HG03469 (cell line): ENCODE data around the gene TSPAN9.

Experiments
- ATAC-seq: cut with Tn5 transposase; IDR thresholded peaks from one replicate; pipeline ENCODE4 v1.9.1; 2021; ENCODE audit warnings: mild to moderate bottlenecking, moderate library complexity, moderate number of reproducible peaks; ENCODE audit not compliant: unreplicated experiment

TSPAN9 gene, protein sequence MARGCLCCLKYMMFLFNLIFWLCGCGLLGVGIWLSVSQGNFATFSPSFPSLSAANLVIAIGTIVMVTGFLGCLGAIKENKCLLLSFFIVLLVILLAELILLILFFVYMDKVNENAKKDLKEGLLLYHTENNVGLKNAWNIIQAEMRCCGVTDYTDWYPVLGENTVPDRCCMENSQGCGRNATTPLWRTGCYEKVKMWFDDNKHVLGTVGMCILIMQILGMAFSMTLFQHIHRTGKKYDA

DNA sequence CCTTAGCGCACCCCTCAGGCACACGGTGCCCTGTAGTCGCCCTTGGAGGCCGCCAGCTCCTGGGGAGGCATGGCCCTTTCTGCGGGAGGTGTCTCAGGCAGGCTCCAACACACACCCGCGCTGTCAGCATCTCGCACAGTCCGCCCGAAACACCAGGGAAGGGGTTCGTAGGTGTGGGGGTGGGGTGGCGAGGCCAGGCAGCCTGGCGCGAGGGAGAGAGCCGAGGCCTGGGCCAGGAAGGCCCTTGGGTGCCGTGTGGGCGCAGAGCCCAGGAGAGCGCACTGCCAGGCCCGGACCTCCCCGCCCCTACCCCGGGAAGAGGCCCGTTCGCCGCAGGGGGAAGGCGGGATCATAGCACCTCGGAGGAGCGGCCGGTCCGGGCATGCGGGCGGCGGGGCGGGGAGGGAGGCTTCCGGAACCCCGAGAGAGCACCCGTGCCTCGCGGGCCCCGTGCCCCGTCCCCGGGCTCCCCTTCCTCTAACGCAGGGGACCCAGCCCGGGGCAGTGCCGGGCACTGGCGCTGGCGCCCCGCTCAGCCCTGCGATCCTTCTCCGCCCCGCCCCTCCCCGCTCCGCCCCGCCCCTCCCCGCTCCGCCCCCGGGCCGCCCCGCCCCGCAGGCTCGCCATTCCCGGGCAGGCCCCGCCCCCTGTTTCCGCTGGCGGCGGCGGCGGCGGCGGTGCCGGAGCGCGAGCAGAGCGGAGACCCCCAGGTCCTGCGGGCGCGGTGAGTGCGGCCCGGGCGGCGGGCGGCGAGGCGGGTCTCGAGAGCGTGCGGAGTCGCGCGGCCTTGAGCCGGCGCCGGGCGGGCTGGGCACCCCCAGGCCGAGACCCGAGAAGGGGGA, at the start of gene TSPAN9:
Gene TSPAN9, plus strand, starts transcription at position 650 of the 842 bp plus-strand sequence. CDS start 123,815 bp downstream, outside the sequence.
- ATAC-seq = no peak

DNA sequence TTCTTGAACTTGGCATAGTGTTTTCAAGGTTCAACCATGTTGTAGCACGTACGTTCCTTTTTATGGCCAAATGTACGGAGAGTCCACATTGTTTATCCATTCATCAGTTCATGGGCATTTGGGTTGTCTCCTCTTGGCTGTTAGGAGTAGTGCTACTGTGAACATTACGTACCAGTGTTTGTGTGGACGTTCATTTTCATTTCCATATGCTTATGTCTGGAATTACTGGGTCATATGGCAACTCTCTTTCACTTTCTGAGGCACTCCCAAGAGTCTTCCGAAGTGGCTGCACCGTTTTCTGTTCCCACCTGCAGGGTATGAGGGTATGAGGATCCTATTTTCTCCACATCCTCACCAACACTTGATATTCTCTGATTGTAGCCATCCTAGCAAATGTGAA, 49.1 kb upstream of the TSPAN9 start:
- no peak for ATAC-seq

DNA sequence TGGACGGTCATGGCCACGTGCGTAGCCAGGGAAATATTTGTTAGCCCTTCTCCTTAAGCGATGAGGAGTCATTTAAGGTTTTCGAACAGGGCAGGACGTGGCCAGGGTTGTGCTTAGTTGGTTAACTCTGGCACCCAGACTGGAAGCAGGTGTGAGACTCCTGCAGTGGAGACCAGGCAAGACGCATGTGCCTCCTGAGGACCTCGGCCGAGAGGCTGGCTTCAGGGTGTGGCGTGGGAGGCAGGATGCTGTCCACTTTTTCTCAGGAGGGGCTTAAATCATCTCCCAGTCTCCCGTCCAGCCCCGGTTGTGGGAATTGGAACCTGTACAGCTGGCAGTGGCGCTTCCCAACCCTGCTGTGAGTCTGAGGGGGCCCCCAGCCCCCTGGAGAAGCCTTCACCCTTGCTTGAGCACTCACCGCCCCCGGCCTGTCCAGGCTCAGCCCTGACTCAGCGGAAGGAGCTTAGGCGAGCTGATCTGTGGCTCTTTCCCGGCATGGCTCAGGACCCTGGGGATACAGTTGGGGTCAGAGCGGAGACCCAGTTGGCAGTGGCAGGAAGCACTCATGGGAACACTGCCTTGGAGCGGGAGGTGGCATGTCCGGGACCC, 46.3 kb upstream of the TSPAN9 start:
- ATAC-seq = no peak

DNA sequence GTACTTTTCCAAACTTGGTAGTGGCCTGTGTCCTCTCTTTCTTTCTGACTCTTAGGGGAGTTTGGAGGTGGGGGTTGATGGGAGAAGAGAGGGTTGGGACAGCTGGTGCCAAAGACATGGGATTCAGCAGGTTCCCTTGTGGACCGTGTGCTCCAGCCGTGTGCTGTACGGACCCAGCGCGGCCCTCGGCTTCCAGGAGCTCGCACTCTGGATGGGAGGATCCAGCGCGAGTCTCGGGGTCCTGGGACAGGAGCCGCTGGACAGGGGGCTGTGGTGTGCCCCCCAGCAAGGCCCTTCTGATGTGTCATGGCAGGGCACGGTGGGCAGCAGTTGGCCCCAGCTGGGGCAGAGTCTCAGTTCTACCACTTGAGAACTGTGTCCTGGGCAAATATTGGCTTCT, 45.0 kb upstream of the TSPAN9 start:
- ATAC-seq = no peak

DNA sequence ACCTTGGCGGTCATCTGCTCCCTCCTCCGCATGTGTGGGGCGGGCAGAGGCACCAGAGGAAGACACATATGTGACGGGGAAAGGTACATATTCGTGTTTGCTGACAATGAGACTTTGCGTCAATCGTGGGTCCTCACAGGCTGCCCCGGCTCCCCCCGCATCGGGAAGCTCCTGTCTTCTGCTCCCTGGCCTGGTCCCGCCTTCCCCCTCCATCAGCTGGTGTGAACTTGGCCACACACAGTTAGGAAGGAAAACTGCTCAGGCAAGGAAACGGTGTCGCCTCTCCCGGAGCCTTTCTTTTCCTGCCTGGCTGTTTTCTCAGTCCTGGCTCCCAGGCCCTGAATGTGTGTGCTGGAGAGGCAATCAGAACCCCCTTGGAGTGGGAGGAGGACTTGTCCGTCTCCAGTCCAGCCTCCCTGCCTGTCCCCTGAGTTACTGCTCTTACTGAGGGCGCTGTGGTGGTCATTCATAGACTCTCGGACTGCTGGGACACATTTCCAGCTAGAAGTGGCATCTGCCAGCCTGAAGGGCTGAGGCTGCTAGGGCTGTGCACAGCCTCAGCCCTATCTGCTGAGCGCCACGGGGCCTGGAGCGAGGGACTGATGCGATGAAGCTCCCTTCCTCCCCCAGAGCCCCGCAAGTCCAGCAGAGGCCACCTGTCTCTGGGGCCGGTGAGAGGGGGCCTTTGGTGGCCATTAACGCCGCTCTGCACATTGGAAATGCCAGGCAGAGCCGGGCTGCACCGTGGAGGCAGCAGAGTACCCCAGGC, 44.2 kb upstream of the TSPAN9 start:
- no peak for ATAC-seq

DNA sequence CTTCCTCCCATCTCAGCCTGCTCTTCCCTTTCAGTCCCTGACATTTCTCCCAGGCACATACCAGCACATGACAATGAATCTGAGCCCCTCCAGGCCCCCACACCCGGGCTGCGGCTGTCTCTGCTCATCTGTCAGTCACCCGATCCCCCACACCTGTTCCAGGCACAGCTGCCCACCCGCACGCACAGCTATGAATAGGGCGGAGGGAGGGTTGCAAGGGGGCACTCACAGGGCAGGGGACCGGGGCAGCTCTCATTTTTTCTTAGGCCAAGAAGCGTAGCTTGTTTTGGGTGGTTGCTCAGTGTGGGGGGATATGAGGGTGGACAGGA, 43.7 kb upstream of the TSPAN9 start:
- no peak for ATAC-seq

DNA sequence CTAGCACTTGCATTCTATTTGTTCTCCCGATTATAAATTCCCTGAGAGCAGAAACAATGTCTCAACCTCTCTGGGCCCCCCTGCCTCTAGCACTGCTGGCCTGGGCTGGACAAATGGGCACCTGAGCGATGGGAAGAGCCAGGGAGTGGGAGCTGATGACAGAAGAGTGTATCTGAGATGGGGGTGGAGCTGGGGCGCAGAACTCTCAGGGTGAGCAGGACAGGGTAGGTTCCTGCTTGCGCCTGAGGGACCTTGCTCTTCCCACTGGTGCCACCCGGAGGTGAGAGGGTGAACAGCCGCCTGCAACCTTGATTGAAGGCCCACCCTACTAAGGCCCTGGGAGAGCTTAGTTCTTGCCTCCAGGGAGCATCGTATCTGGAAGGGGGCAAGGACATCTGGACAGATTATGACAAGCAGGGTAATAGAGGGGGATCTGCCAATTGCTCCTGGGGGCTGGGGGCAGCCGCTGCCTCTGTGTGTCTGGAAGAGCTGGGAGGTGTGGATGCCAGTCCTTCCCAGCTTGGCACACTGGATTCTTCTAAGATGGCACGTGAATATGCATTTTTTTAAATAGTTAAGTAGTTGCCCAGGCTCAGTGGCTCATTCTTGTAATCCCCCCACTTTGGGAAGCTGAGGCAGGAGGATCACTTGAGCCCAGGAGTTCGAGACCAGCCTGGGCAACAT, 43.0 kb upstream of the TSPAN9 start:
- no peak for ATAC-seq

DNA sequence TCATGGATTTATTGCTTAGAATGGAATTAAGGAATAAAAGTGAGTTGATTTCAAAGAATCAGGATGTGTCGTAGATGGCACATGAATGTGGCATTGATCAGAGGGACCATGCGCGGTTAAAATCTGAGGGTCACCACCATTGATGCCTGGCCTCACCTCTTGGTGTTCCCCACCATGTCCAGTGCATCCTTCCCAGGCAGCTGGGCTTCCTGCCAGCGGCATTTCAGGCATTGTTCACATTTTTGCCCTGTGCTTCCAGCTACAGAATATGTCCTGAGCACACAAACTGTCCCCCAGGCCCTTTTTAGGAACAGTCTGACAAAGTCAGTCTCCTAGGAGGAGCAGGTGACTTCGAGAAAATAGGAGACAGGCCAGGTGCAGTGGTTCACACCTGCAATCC, 42.0 kb upstream of the TSPAN9 start:
- no peak for ATAC-seq

DNA sequence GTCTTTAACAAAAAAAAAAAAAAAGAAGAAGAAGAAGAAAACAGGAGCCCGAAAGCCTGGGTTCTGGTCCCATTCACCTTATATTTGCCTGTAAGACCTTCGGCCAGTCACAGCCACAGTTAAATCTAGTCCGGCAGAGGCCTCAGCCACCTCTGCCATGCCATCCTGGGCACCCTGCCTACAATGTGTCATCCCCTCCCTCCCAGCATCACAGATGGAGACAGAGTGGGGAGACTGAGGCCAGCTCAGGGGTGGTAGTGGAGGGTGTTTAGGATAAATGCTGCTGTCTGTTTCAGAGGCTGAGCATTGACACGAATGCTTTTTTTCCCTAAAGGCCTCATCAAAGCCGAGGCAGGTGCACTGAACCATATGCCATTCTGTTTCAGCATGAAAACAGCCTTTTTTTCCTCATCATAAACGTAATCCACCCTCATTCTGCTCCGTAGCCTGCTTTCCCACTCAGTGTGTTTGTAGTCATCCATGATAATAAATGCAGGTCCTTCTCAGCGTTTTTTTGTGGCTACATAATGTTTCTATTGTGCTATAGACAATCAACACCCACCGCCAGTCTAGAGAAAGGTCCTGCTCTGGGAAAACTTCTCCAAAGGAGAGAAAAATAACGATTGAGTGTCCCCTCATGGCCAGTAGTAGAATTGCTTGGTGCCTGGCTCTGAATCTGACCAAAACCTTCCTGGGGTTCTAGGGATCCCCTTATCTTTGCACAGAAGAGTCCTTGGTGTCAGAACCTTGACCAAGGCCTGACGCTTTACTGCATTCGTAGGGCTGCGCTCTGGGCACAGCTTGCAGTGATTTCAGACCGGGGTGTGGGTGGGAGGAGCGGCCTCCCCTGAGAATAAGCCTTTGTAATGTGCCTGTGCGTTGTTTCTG, 41.1 kb upstream of the TSPAN9 start:
- no peak for ATAC-seq

DNA sequence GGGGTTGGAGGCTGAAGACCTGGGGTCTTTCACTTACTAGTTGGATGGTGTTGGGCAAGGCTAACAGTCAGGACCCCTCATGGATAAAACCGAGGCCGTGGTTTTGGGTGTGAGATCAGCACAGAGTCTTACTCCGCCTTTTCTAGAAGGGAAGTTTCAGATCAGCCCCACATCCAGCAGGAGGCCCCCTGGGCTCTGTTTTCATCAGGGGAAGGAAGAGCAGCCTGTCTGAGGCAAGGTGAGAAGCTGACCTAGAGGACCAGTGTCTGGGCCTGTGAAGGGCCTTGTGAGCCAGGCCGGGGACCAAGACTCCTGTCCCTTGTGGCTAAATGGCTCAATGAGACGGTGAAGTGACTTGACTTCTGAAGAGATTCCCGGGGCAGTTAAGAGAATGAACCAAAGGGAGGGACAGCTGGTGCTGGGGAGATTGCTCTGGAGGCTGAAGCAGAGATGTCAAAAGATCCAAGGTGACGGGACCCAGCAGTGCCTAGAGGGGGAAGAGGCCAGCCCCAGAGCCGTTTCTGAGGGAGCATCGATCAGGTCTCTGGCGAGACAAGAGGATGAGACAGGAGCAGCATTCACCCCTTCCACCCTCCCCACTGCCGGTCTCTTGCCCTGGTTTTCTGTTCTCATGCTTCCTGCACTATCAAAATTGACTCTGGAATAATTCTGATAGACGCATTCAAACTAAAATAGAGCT, 40.1 kb upstream of the TSPAN9 start:
- ATAC-seq = no peak

DNA sequence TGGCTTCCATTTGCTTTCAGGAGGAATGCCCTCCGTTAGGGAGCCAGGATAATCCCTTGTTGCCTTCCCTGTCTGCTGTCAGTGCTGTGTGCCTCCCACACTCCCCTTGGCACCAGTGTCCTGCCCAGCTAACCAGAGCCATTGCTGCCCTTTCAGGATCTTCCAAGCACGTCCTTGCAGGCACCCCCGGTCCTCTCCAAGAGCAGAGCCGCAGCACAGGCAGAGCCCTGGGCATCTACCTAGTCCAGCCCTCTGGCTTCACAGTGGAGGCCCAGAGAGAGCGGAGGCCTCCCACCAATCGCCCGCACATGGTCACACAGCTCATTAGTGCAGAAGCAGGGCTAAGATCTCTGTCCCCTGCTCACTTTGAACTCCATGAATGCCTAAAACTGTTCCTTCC, 39.0 kb upstream of the TSPAN9 start:
- ATAC-seq = no peak

DNA sequence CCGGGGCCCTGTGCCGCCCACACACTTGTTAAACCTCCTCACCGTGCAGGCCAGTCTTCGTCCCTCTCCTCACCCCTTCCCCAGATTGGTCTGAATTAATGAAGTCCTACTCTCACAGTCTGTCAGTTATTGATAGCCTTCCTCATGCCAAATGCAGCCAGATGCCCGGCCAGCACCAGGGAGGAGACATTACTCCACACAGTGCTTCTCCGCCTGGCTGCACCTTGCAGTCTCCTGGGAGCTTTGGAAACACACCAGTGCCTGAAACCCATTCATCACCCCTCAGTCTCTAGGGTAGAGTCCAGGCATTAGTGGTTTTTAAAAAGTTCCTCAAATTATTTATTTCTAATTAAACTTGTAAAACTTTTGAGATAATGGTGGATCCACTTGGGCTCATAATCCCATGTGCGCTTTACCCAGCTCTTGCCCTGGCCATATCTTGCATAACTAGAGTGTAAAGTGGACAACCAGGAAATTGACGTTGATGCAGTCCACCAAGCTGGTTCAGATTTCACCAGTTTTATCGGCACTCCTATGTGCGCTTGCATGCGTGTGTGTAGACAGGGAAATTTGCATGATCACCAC, 38.2 kb upstream of the TSPAN9 start:
- ATAC-seq = no peak

DNA sequence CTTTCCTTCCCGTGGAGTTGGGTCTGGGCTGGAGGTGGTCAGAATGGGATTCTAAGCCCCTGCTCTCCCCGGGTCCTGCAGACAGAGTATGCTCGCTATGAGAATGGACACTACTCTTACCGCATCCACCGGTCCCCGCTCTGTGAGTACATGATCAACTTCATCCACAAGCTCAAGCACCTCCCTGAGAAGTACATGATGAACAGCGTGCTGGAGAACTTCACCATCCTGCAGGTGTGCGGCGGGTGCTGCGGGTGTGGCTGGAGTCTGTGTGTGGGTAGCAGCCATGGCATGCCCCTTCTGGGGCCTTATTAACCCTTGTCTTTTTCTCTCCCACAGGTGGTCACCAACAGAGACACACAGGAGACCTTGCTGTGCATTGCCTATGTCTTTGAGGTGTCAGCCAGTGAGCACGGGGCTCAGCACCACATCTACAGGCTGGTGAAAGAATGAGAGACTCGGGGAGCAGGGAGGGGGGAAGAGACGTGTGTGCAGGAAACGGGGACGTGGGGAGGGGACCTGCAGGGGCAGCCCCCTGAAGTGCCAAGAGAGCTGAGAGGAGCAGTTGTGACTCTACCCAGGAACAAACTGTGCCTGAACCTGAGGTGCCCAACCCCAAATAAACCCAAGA, 37.0 kb upstream of the TSPAN9 start:
- ATAC-seq = no peak

DNA sequence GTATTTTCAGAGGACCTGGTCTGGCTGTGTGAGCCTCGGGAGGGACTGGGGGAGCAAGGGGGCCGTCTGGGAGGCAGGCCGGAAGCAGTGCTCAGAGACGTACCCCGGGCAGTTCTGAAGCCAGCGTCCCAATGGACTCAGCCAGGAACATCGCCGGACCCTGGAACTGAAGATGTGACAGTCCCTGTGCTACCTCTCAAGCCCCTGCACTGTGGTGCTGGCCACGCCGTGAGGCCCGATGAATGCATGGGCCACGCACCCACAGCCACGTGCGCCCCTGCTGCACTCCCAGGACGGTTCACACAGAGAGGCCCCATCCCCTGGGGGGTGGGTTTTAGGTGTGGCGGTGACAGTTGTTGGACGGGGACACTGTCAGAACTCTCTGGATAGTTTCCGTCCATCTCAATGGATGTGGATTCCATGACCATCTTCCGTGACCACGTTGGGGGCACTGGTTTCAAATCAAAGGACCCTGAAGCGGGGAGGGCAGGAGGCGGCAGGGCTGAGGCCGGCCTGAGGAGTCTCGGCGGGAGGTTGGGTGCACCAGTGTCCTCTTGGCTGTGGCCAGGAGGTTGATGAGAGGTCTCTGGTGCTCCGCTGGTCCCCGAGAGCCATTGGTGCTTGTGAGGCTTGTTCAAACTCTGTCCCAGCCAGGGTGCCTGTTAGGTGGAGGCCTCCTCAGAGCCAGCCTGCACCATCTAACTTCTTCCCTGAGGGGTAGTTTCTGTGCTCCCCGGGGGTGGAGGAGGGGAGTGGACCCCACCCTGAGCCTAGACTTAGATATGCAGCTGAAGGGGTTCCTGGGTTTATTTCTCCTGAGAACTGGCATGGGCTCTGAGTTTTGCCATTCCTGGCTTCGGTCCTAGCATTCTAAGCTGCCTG, 36.3 kb upstream of the TSPAN9 start:
- no peak for ATAC-seq

DNA sequence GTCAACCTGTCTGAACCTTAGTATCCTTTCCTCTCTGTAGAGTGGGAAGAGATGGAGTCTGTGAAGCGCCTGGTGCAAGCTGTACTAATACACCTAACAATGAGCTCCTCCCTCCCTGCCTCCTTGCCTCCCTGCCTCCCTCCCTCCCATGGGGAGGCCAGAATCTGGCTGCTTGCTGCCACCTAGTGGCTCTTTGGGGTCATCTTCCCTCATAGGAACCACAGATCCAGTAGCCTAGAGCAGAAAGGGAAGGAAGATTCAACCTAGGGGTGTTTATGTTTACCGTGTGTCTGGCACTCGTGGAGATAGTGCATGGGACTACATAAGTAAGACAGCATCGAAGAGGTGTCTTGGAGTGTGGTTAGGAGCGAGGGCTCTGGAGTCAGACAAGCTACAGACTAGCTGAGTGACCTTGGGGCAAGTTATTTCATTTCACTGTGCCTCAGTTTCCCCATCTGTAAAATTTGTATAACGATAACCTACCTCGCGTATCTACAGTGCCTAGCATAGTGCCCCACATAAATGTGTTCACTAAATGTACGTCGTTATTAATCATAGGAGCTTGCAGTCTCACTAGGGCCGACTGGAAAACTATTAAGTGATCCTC, 35.5 kb upstream of the TSPAN9 start:
- ATAC-seq = no peak

DNA sequence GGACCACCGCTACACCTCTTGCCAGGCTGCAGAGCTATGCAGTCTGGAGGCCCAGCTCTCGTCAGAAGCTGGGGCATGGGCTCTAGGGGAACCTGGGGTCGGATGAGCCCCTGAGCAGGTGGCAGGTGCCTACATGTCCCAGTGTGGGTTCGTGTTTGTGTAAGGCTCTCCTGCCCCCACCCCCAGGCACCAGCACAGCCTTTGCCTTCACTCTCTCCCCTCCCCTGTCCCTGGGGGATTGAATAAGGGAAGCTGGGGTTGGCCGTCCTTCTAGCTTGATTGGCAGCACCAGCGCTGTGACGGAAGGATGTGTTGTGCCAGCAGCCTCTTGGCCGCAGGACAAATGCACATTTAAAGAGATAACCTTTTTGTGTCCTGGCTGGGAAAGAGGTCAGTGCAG, 34.8 kb upstream of the TSPAN9 start:
- ATAC-seq = no peak

DNA sequence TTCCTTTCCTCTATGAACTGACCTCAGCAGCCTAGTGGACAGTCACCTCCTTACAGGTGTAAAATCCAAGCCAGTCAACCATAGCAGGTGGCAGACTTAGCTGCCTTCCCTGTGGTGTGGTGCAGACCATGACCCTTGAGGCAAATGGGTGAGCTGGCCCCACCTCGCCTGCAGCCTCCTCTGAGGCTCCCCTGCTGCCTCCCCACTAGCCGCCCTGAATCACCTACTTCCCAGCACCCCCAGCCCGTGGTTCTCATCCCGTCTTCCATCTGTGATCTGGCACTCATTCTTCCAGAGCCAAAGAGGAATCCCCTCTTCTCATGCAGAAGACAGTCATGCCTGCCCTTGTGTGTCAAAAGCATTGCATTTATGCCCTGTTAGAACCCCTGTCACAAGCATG, 34.4 kb upstream of the TSPAN9 start:
- no peak for ATAC-seq
